Small intestine (tissue), 7 donors: Measurements from ENCODE around the gene C9orf72. TPM values are rescaled to one million over a fixed set of nuclear protein-coding genes. Genes with fewer than 3 reads are reported as not detected.

Experiments used
- DNase-seq, 2 donors: peaks; one replicate each; pipeline versions ENCODE4 v3.0.0 to v3.0.0-alpha.2; 2013
- FAIRE-seq: peaks from 2 replicates; lab custom pipeline; 2012; peaks lifted over from hg19 to GRCh38; lab: Jason Lieb, UNC
- H3K27ac ChIP-seq, 3 donors: one replicate each; pipeline ENCODE4 v1.5.1; 2013; ENCODE audit warnings: low read length in 2 of 3, mild to moderate bottlenecking in 2 of 3, control low read depth in 1 of 3, inconsistent platforms in 1 of 3, low read depth in 1 of 3, moderate library complexity in 1 of 3
- H3K27me3 ChIP-seq, 3 donors: one replicate each; pipeline ENCODE4 v1.6.1; 2013; ENCODE audit warnings: low read length in 3 of 3, inconsistent platforms in 1 of 3; ENCODE audit not compliant: control insufficient read depth in 3 of 3, insufficient read depth in 3 of 3
- H3K36me3 ChIP-seq, 3 donors: one replicate each; pipeline ENCODE4 v1.6.1; 2013; ENCODE audit warnings: low read length in 3 of 3, inconsistent platforms in 1 of 3, low read depth in 1 of 3, mild to moderate bottlenecking in 1 of 3, moderate library complexity in 1 of 3; ENCODE audit not compliant: control insufficient read depth in 3 of 3, insufficient read depth in 2 of 3
- H3K4me1 ChIP-seq, 3 donors: one replicate each; pipeline ENCODE4 v1.6.1; 2013; ENCODE audit warnings: low read length in 2 of 3, inconsistent platforms in 1 of 3, low read depth in 1 of 3, mild to moderate bottlenecking in 1 of 3, moderate library complexity in 1 of 3; ENCODE audit not compliant: control insufficient read depth in 3 of 3, insufficient read depth in 2 of 3
- H3K4me3 ChIP-seq, 3 donors: one replicate each; pipeline ENCODE4 v1.5.1; 2013; ENCODE audit warnings: low read length in 3 of 3, control low read depth in 1 of 3, inconsistent platforms in 1 of 3, low read depth in 1 of 3, mild to moderate bottlenecking in 1 of 3, moderate library complexity in 1 of 3
- H3K9me3 ChIP-seq, 2 donors: one replicate each; pipeline ENCODE4 v1.6.1; 2013; ENCODE audit warnings: low read depth in 1 of 2, low read length in 1 of 2; ENCODE audit not compliant: control insufficient read depth in 2 of 2, insufficient read depth in 1 of 2
- WGBS, 3 donors: extraction: QIAGEN DNeasy Blood & Tissue Kit; methylation state at CpG; one replicate each; pipeline ENCODE4 v1.1.7; 2013; 5-methylcytosine and 5-hydroxymethylcytosine counted together
- polyA plus RNA-seq, 4 donors: library from polyadenylated mRNA; stranded (reverse) in 3 of 4; unstranded in 1 of 4; fragments of 200-250 nt in 3 of 4; fragments of 120-200 nt in 1 of 4; gene quantifications; one replicate each; pipeline versions ENCODE4 v1.2.1 to v1.2.3, GENCODE V29; 2013
- donor health status: healthy with polysubstance abuse.
- donor health status: control.
- donor health status: control.
- donor health status: Bipolar disorder and iron deficiency.
- donor health status: healthy.

Gene C9orf72
- polyA plus RNA-seq, 4 donors, result 4.2 to 27.6 (median 5.3) TPM

- H3K4me3 ChIP-seq, result peak overlapping the region in 1 of 3 donors; percentile 83
These were observed 1.2 kb downstream of the C9orf72 start for GRCh38 chr9:27572061-27572460.

GRCh38 chr9:27571011-27571410 is 2.3 kb downstream of the C9orf72 start:
- Histone ChIP-seq H3K4me3 (no peak overlapping the region), H3K4me1 (peaks cover 0 to 11% (median 0%) of the 10 kb centered on the region in 3 donors), H3K27me3 (no peaks in the 10 kb centered on the region), H3K36me3 (peaks cover 0 to 3% (median 0%) of the 10 kb centered on the region in 3 donors), H3K27ac (no peak overlapping the region), H3K9me3 (peaks cover 0 to 7% of the 10 kb centered on the region in 2 donors)
- no peak for DNase-seq
- FAIRE-seq, result no peak
- WGBS, 3 donors, result 86 to 94% (median 92%) methylated on average over 4 of the region's 4 CpGs

More at GRCh38 chr9:27572061-27572460, 1.2 kb downstream of the C9orf72 start:
- peaks cover 0 to 11% (median 0%) of the 10 kb centered on the region in 3 donors for H3K4me1 ChIP-seq
- H3K27me3 ChIP-seq, result no peaks in the 10 kb centered on the region
- FAIRE-seq (no peak), DNase-seq (peak in 1 of 2 donors; percentile 35)
- H3K36me3 ChIP-seq, result peaks cover 0 to 2% (median 0%) of the 10 kb centered on the region in 3 donors
- H3K27ac ChIP-seq, result peak overlapping the region in 2 of 3 donors; percentile 92 to 99
- H3K9me3 ChIP-seq, result peaks cover 0 to 13% of the 10 kb centered on the region in 2 donors
- 23 to 50% (median 27%) methylated on average over 3 of the region's 3 CpGs for WGBS, 3 donors

GRCh38 chr9:27569406-27569805 is 3.9 kb downstream of the C9orf72 start:
- WGBS, 3 donors, result 22 to 48% (median 32%) methylated on average over 2 of the region's 2 CpGs
- H3K36me3 ChIP-seq, result peaks cover 0 to 3% (median 0%) of the 10 kb centered on the region in 3 donors
- no peak overlapping the region for H3K4me3 ChIP-seq
- H3K27me3 ChIP-seq, result no peaks in the 10 kb centered on the region
- no peaks in the 10 kb centered on the region for H3K9me3 ChIP-seq
- DNase-seq, result peak; percentile 44 to 55
- peak overlapping the region in 1 of 3 donors; percentile 22 for H3K27ac ChIP-seq
- H3K4me1 ChIP-seq, result peaks cover 0 to 11% (median 0%) of the 10 kb centered on the region in 3 donors
- no peak for FAIRE-seq

- WGBS, 3 donors, result 92 to 100% (median 98%) methylated on average over 1 of the region's 1 CpG
These were observed 7.2 kb downstream of the C9orf72 start for GRCh38 chr9:27566118-27566517.

GRCh38 chr9:27565696-27566095 is 7.6 kb downstream of the C9orf72 start:
- H3K4me1 ChIP-seq, result peaks cover 0 to 4% (median 0%) of the 10 kb centered on the region in 3 donors
- no peak overlapping the region for H3K4me3 ChIP-seq
- H3K27ac ChIP-seq, result peak overlapping the region in 1 of 3 donors; percentile 54
- H3K27me3 ChIP-seq, result no peaks in the 10 kb centered on the region
- no peaks in the 10 kb centered on the region for H3K9me3 ChIP-seq
- no peak for DNase-seq
- peaks cover 0 to 3% (median 0%) of the 10 kb centered on the region in 3 donors for H3K36me3 ChIP-seq
- peak; percentile 83 for FAIRE-seq

More at GRCh38 chr9:27566118-27566517, 7.2 kb downstream of the C9orf72 start:
- no peaks in the 10 kb centered on the region for H3K9me3 ChIP-seq
- H3K27ac ChIP-seq, result peak overlapping the region in 1 of 3 donors; percentile 54
- H3K4me3 ChIP-seq, result no peak overlapping the region
- H3K27me3 ChIP-seq, result no peaks in the 10 kb centered on the region
- DNase-seq, result peak in 1 of 2 donors; percentile 41
- no peak for FAIRE-seq
- H3K4me1 ChIP-seq, result peaks cover 0 to 4% (median 0%) of the 10 kb centered on the region in 3 donors
- H3K36me3 ChIP-seq, result peaks cover 0 to 3% (median 0%) of the 10 kb centered on the region in 3 donors

- peaks cover 0 to 5% (median 0%) of the 10 kb centered on the region in 3 donors for H3K36me3 ChIP-seq
- H3K4me3 ChIP-seq, result no peak overlapping the region
- H3K4me1 ChIP-seq, result peaks cover 0 to 1% (median 0%) of the 10 kb centered on the region in 3 donors
- H3K27ac ChIP-seq, result no peak overlapping the region
- H3K27me3 ChIP-seq, result no peaks in the 10 kb centered on the region
- H3K9me3 ChIP-seq, result no peaks in the 10 kb centered on the region
- 78 to 97% (median 94%) methylated on average over 1 of the region's 1 CpG for WGBS, 3 donors
- FAIRE-seq (no peak), DNase-seq (no peak)
These were observed 8.6 kb downstream of the C9orf72 start for GRCh38 chr9:27564670-27565069.

GRCh38 chr9:27563738-27564430 is 9.4 kb downstream of the C9orf72 start:
- Histone ChIP-seq H3K36me3 (peaks cover 0 to 5% (median 0%) of the 10 kb centered on the region in 3 donors), H3K27ac (no peak overlapping the region), H3K4me3 (no peak overlapping the region), H3K27me3 (no peaks in the 10 kb centered on the region), H3K4me1 (no peaks in the 10 kb centered on the region), H3K9me3 (no peaks in the 10 kb centered on the region)
- 79 to 90% (median 87%) methylated on average over 4 of the region's 4 CpGs for WGBS, 3 donors
- FAIRE-seq (no peak), DNase-seq (no peak)

- Histone ChIP-seq H3K27me3 (no peaks in the 10 kb centered on the region), H3K9me3 (no peaks in the 10 kb centered on the region), H3K36me3 (peaks cover 0 to 3% (median 0%) of the 10 kb centered on the region in 3 donors), H3K4me3 (no peak overlapping the region), H3K4me1 (no peaks in the 10 kb centered on the region), H3K27ac (no peak overlapping the region)
- 57 to 69% (median 65%) methylated on average over 3 of the region's 3 CpGs for WGBS, 3 donors
- FAIRE-seq, result no peak
- no peak for DNase-seq
These were observed 11.6 kb downstream of the C9orf72 start for GRCh38 chr9:27561685-27562084.
